ENCODE measurements around the gene SLC6A8. TPM values are rescaled to one million over a fixed set of nuclear protein-coding genes. Genes with fewer than 3 reads are reported as not detected.

SLC6A8 gene
- total RNA-seq, 2 experiments from 2014 or later, result not detected

- H3K9me2 ChIP-seq (ENCODE audit: insufficient read depth, low read length), result no peaks in the 10 kb centered on the region
- H3K4me2 ChIP-seq (ENCODE audit: low read length), result no peak overlapping the region
- no peak overlapping the region for H3K27ac ChIP-seq (ENCODE audit: low read depth, low read length, poor library complexity, severe bottlenecking)
- H3K79me2 ChIP-seq (ENCODE audit: insufficient read depth, low read depth, low read length), result no peaks in the 10 kb centered on the region
- ChIA-PET POLR2A (no interaction called here), CTCF (ENCODE audit: unreplicated experiment) (no interaction called here)
- no peaks in the 10 kb centered on the region for H3K4me1 ChIP-seq (ENCODE audit: insufficient read depth, low read length, poor library complexity, severe bottlenecking)
- DNase-seq (ENCODE audit: low spot score), result no peak
- no TSS peak for BruUV-seq (replicated peaks)
- no peak overlapping the region for H2AFZ ChIP-seq (ENCODE audit: low read length)
- no peak overlapping the region for H3K4me3 ChIP-seq (ENCODE audit: low read depth, low read length, poor library complexity, severe bottlenecking)
- H3K9me3 ChIP-seq (ENCODE audit: low read length), result no peaks in the 10 kb centered on the region
- no peaks in the 10 kb centered on the region for H4K20me1 ChIP-seq (ENCODE audit: insufficient read depth, low read length)
- TF ChIP-seq EZH2phosphoT487 (IDR thresholded peaks at IDR 0.05; ENCODE audit: borderline replicate concordance, low read depth, low read length), result no peak
- no peak for TF ChIP-seq CTCF (conservative IDR thresholded peaks at IDR 0.05; ENCODE audit: low read length)
- H3K36me3 ChIP-seq (ENCODE audit: insufficient read depth, low read length), result no peaks in the 10 kb centered on the region
- intact Hi-C loops (cut with micrococcal nuclease; ENCODE audit: unreplicated experiment), result no loop called here
Observed at GRCh38 chrX:153645151-153645550, 42.6 kb upstream of the SLC6A8 start.

- no peaks in the 10 kb centered on the region for H3K4me1 ChIP-seq (ENCODE audit: insufficient read depth, low read length, poor library complexity, severe bottlenecking)
- no peaks in the 10 kb centered on the region for H4K20me1 ChIP-seq (ENCODE audit: insufficient read depth, low read length)
- BruUV-seq (replicated peaks), result no TSS peak
- no peak overlapping the region for H3K27ac ChIP-seq (ENCODE audit: low read depth, low read length, poor library complexity, severe bottlenecking)
- no peak for TF ChIP-seq CTCF (conservative IDR thresholded peaks at IDR 0.05; ENCODE audit: low read length)
- intact Hi-C loops (cut with micrococcal nuclease; ENCODE audit: unreplicated experiment), result no loop called here
- H3K4me2 ChIP-seq (ENCODE audit: low read length), result no peak overlapping the region
- H3K79me2 ChIP-seq (ENCODE audit: insufficient read depth, low read depth, low read length), result no peaks in the 10 kb centered on the region
- no peak overlapping the region for H2AFZ ChIP-seq (ENCODE audit: low read length)
- no peaks in the 10 kb centered on the region for H3K9me3 ChIP-seq (ENCODE audit: low read length)
- H3K36me3 ChIP-seq (ENCODE audit: insufficient read depth, low read length), result no peaks in the 10 kb centered on the region
- H3K9me2 ChIP-seq (ENCODE audit: insufficient read depth, low read length), result no peaks in the 10 kb centered on the region
- no peak for DNase-seq (ENCODE audit: low spot score)
- H3K4me3 ChIP-seq (ENCODE audit: low read depth, low read length, poor library complexity, severe bottlenecking), result no peak overlapping the region
- ChIA-PET CTCF (ENCODE audit: unreplicated experiment) (no interaction called here), POLR2A (no interaction called here)
Observed at GRCh38 chrX:153645921-153646488, 41.7 kb upstream of the SLC6A8 start.

- CTCF ChIA-PET (ENCODE audit: unreplicated experiment), result no interaction called here
- intact Hi-C loops (cut with micrococcal nuclease; ENCODE audit: unreplicated experiment), result no loop called here
Observed at GRCh38 chrX:153646620-153647373, 40.9 kb upstream of the SLC6A8 start, which contains the start of gene DUSP9. Gene DUSP9 (plus strand): TSS chrX:153647203. CDS start chrX:153647954, 751 bp downstream.

More at GRCh38 chrX:153646620-153647373, 40.9 kb upstream of the SLC6A8 start, which contains the start of gene DUSP9:
- Histone ChIP-seq H3K79me2 (ENCODE audit: insufficient read depth, low read depth, low read length) (no peaks in the 10 kb centered on the region), H2AFZ (ENCODE audit: low read length) (no peak within 1 kb of the TSS), H3K9me2 (ENCODE audit: insufficient read depth, low read length) (no peaks in the 10 kb centered on the region), H3K4me3 (ENCODE audit: low read depth, low read length, poor library complexity, severe bottlenecking) (no peak within 1 kb of the TSS), H3K36me3 (ENCODE audit: insufficient read depth, low read length) (no peaks in the 10 kb centered on the region), H3K4me2 (ENCODE audit: low read length) (no peak within 1 kb of the TSS), H3K9me3 (ENCODE audit: low read length) (no peaks in the 10 kb centered on the region), H4K20me1 (ENCODE audit: insufficient read depth, low read length) (no peaks in the 10 kb centered on the region), H3K4me1 (ENCODE audit: insufficient read depth, low read length, poor library complexity, severe bottlenecking) (no peaks in the 10 kb centered on the region), H3K27ac (ENCODE audit: low read depth, low read length, poor library complexity, severe bottlenecking) (no peak within 1 kb of the TSS)
- TF ChIP-seq EZH2phosphoT487 (IDR thresholded peaks at IDR 0.05; ENCODE audit: borderline replicate concordance, low read depth, low read length), result no peak
- TF ChIP-seq CTCF (conservative IDR thresholded peaks at IDR 0.05; ENCODE audit: low read length), result no peak
- POLR2A ChIA-PET, result no interaction called here
- DNase-seq (ENCODE audit: low spot score), result no peak
- BruUV-seq (replicated peaks), result no TSS peak
